GM12873 (cell line): ENCODE data around the gene NRCAM.

ENCODE experiments used
- TF ChIP-seq, protein P1 (sequence below): IDR thresholded peaks from 2 replicates; pipeline ENCODE4 v1.5.1; 2012; ENCODE audit warnings: low read depth, mild to moderate bottlenecking, moderate library complexity, low read length, control low read depth; ENCODE audit not compliant: insufficient read depth; ENCODE audit errors: missing control alignments

Gene NRCAM

GRCh38 chr7:108423089-108423989, 32.9 kb downstream of the NRCAM start:
- TF ChIP-seq, protein P1, sequence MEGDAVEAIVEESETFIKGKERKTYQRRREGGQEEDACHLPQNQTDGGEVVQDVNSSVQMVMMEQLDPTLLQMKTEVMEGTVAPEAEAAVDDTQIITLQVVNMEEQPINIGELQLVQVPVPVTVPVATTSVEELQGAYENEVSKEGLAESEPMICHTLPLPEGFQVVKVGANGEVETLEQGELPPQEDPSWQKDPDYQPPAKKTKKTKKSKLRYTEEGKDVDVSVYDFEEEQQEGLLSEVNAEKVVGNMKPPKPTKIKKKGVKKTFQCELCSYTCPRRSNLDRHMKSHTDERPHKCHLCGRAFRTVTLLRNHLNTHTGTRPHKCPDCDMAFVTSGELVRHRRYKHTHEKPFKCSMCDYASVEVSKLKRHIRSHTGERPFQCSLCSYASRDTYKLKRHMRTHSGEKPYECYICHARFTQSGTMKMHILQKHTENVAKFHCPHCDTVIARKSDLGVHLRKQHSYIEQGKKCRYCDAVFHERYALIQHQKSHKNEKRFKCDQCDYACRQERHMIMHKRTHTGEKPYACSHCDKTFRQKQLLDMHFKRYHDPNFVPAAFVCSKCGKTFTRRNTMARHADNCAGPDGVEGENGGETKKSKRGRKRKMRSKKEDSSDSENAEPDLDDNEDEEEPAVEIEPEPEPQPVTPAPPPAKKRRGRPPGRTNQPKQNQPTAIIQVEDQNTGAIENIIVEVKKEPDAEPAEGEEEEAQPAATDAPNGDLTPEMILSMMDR = no peak

DNA sequence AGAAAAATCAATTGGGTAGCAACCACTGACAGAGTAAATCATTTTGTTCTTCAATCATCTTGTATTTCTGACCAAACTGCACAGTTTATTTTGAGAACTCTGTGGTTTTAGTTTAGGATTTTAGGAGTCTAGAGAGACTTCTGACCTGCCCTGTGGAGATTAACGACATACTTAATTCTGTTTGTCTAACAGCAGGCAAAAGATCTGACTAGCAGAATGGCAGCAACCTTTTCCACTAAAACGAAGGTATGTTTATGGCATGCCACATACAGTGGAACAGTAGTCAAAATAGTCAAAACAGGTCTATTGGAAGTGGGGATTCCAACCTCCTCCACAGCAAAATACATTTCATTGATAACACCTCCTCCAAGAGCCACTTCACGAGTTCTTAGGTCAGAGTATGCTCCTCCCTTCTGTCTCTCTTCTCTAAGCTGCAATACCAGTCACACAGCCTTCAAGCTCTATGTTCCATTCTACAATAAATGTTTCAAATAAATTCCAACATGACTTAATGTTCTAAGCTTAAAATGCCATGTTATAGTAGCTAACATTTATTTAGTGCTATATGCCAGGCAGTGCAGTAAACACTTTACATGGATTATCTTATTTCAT, 34.4 kb downstream of the NRCAM start:
- TF ChIP-seq, protein P1 = no peak

GRCh38 chr7:108419961-108420908, 36.0 kb downstream of the NRCAM start:
- TF ChIP-seq, protein P1 = no peak

GRCh38 chr7:108418946-108419345, 37.3 kb downstream of the NRCAM start:
- TF ChIP-seq, protein P1 = no peak

- TF ChIP-seq, protein P1 = no peak
These were observed 38.3 kb downstream of the NRCAM start for GRCh38 chr7:108417926-108418325.

- TF ChIP-seq, protein P1 = no peak
These were observed 39.1 kb downstream of the NRCAM start for GRCh38 chr7:108417144-108417543.
